ENCODE measurements around the gene PCDHGB7. TPM values are rescaled to one million over a fixed set of nuclear protein-coding genes. Genes with fewer than 3 reads are reported as not detected.

The PCDHGB7 gene
- total and polyA plus RNA-seq, 2 donors (not counting 1 experiment from before 2014, with no cell fraction given): 0.12 to 2.2 TPM

DNA sequence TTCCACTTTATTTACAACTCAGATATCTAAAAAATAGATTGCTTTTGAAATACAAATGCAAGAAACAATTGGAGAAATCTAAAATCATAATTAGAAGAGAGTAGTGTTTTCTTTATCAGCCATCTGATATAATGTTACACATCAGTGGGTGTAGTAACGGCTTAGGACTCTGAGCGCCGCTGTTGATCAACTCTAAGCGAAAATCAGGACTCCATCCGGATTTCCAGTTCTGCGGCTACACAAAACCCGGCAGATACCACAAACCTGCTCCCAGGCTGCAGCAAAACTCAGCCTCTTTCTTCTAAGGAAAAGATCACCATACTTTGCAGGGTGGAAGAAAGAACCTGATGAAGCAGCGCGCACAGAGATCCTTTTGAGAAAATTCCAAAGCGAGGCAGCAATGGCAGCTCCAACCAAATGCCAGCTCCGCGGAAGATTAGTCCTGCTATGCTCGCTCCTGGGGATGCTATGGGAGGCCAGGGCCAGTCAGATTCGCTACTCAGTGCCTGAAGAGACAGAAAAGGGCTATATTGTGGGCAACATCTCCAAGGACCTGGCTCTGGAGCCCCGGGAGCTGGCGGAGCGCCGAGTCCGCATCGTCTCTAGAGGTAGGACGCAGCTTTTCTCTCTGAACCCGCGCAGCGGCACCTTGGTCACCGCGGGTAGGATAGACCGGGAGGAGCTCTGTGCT lies 14.8 kb upstream of the PCDHGB7 start, which contains the start of gene PCDHGA9:
PCDHGA9 (plus strand) TSS at position 226 of the 691 bp plus-strand sequence; CDS start at position 401, 175 bp downstream.
- ChIA-PET CTCF (interaction anchor here (0.8 to 1.8 kb wide), 7 partner anchors 10 to 164 kb away, joined by 3 to 7 read pairs (median 4); partner anchors contain the start of genes PCDHGA10, PCDHGA12 and PCDHGB7), POLR2A (no interaction called here)
- Mint-ChIP-seq H3K27me3 (peaks cover 55% of the 10 kb centered on the region), H3K27ac (no peak within 1 kb of the TSS), H3K9me3 (ENCODE audit: insufficient read depth) (peaks cover 9% of the 10 kb centered on the region), H3K4me3 (peak within 1 kb of the TSS; percentile 73), H3K4me1 (peaks cover 2% of the 10 kb centered on the region)
- H3K4me1 ChIP-seq (ENCODE audit: control insufficient read depth in 2 of 2, insufficient read depth in 2 of 2, low read length in 2 of 2): no peaks in the 10 kb centered on the region
- H3K9ac ChIP-seq (ENCODE audit: low read length): peak within 1 kb of the TSS; percentile 29
- H4K20me1 ChIP-seq (ENCODE audit: control insufficient read depth, insufficient read depth, low read length, poor library complexity, severe bottlenecking): no peaks in the 10 kb centered on the region
- no peaks in the 10 kb centered on the region for H3K79me2 ChIP-seq (ENCODE audit: control insufficient read depth, insufficient read depth, low read length)
- TF ChIP-seq, protein P1, sequence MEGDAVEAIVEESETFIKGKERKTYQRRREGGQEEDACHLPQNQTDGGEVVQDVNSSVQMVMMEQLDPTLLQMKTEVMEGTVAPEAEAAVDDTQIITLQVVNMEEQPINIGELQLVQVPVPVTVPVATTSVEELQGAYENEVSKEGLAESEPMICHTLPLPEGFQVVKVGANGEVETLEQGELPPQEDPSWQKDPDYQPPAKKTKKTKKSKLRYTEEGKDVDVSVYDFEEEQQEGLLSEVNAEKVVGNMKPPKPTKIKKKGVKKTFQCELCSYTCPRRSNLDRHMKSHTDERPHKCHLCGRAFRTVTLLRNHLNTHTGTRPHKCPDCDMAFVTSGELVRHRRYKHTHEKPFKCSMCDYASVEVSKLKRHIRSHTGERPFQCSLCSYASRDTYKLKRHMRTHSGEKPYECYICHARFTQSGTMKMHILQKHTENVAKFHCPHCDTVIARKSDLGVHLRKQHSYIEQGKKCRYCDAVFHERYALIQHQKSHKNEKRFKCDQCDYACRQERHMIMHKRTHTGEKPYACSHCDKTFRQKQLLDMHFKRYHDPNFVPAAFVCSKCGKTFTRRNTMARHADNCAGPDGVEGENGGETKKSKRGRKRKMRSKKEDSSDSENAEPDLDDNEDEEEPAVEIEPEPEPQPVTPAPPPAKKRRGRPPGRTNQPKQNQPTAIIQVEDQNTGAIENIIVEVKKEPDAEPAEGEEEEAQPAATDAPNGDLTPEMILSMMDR (IDR thresholded peaks at IDR 0.05): peak; percentile 42
- TF ChIP-seq EZH2 (IDR thresholded peaks at IDR 0.05; ENCODE audit: borderline replicate concordance, insufficient read depth, low read depth, low read length, poor library complexity, severe bottlenecking): no peak
- 29% methylated on average over 26 of the region's 27 CpGs for WGBS (ENCODE audit: insufficient coverage)
- no peak within 1 kb of the TSS for H3K27ac ChIP-seq (ENCODE audit: low read length in 2 of 2)
- ATAC-seq (ENCODE audit: low read depth): no peak
- peak within 1 kb of the TSS; percentile 44 for H2AFZ ChIP-seq (ENCODE audit: insufficient read depth, low read depth, low read length, poor library complexity, severe bottlenecking)
- peaks cover 0 to 55% (median 35%) of the 10 kb centered on the region in 4 experiments for H3K27me3 ChIP-seq (replicated peaks in 1 of 4; ENCODE audit: control extremely low read depth in 1 of 4, control insufficient read depth in 3 of 4, insufficient read depth in 4 of 4, low read length in 3 of 4)
- peaks cover 0 to 50% (median 18%) of the 10 kb centered on the region in 3 donors for H3K9me3 ChIP-seq (ENCODE audit: control extremely low read depth in 1 of 3, control insufficient read depth in 2 of 3, insufficient read depth in 1 of 3, low read length in 2 of 3)
- H3K36me3 ChIP-seq (replicated peaks in 1 of 2; ENCODE audit: control extremely low read depth in 1 of 2, control insufficient read depth in 1 of 2, extremely low read depth in 1 of 2, insufficient read depth in 2 of 2, low read length in 1 of 2): no peaks in the 10 kb centered on the region
- peak; percentile 25 for DNase-seq
- H3K4me2 ChIP-seq (replicated peaks; ENCODE audit: low read depth, low read length, poor library complexity, severe bottlenecking): peak within 1 kb of the TSS; percentile 52
- intact Hi-C loops (cut with micrococcal nuclease): loop anchor here (5.0 kb wide), 1 partner anchor 35 kb away; no protein-coding TSS in a partner anchor
- peak within 1 kb of the TSS in 3 of 5 experiments; percentile 21 to 39 (median 21) for H3K4me3 ChIP-seq (ENCODE audit: control extremely low read depth in 1 of 5, extremely low read depth in 1 of 5, insufficient read depth in 1 of 5, low read depth in 2 of 5, low read length in 4 of 5)

DNA sequence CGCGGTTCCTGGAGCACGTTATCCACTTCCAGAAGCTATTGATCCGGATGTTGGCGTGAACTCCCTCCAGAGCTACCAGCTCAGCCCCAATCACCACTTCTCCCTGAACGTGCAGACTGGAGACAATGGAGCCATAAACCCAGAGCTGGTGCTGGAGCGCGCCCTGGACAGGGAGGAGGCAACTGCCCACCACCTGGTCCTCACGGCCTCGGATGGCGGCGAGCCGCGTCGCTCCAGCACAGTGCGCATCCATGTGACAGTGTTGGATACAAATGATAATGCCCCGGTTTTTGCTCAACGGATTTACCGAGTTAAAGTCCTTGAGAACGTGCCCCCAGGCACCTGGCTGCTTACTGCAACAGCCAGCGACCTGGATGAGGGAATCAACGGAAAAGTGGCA lies 14.1 kb upstream of the PCDHGB7 start:
- ChIA-PET POLR2A (no interaction called here), CTCF (interaction anchor here (1.1 to 1.8 kb wide), 6 partner anchors 10 to 164 kb away, joined by 3 to 7 read pairs (median 4); partner anchors contain the start of genes PCDHGA10 and PCDHGB7)
- Histone ChIP-seq H2AFZ (ENCODE audit: insufficient read depth, low read depth, low read length, poor library complexity, severe bottlenecking) (no peak overlapping the region), H3K4me1 (ENCODE audit: control insufficient read depth in 2 of 2, insufficient read depth in 2 of 2, low read length in 2 of 2) (no peaks in the 10 kb centered on the region), H3K9ac (ENCODE audit: low read length) (no peak overlapping the region), H3K9me3 (ENCODE audit: control extremely low read depth in 1 of 3, control insufficient read depth in 2 of 3, insufficient read depth in 1 of 3, low read length in 2 of 3) (peaks cover 0 to 54% (median 21%) of the 10 kb centered on the region in 3 donors), H3K4me2 (replicated peaks; ENCODE audit: low read depth, low read length, poor library complexity, severe bottlenecking) (no peak overlapping the region), H3K36me3 (replicated peaks in 1 of 2; ENCODE audit: control extremely low read depth in 1 of 2, control insufficient read depth in 1 of 2, extremely low read depth in 1 of 2, insufficient read depth in 2 of 2, low read length in 1 of 2) (no peaks in the 10 kb centered on the region), H3K4me3 (ENCODE audit: control extremely low read depth in 1 of 5, extremely low read depth in 1 of 5, insufficient read depth in 1 of 5, low read depth in 2 of 5, low read length in 4 of 5) (no peak overlapping the region), H3K79me2 (ENCODE audit: control insufficient read depth, insufficient read depth, low read length) (no peaks in the 10 kb centered on the region), H3K27me3 (replicated peaks in 1 of 4; ENCODE audit: control extremely low read depth in 1 of 4, control insufficient read depth in 3 of 4, insufficient read depth in 4 of 4, low read length in 3 of 4) (peaks cover 0 to 61% (median 38%) of the 10 kb centered on the region in 4 experiments), H4K20me1 (ENCODE audit: control insufficient read depth, insufficient read depth, low read length, poor library complexity, severe bottlenecking) (no peaks in the 10 kb centered on the region), H3K27ac (ENCODE audit: low read length in 2 of 2) (no peak overlapping the region)
- peaks cover 58% of the 10 kb centered on the region for H3K27me3 Mint-ChIP-seq
- intact Hi-C loops (cut with micrococcal nuclease): loop anchor here (5.0 kb wide), 1 partner anchor 36 kb away; no protein-coding TSS in a partner anchor
- peaks cover 9% of the 10 kb centered on the region for H3K9me3 Mint-ChIP-seq (ENCODE audit: insufficient read depth)
- no peak for TF ChIP-seq EZH2 (IDR thresholded peaks at IDR 0.05; ENCODE audit: borderline replicate concordance, insufficient read depth, low read depth, low read length, poor library complexity, severe bottlenecking)
- TF ChIP-seq, protein P1 (IDR thresholded peaks at IDR 0.05): no peak
- H3K4me3 Mint-ChIP-seq: no peak overlapping the region
- no peak for ATAC-seq (ENCODE audit: low read depth)
- H3K4me1 Mint-ChIP-seq: peaks cover 4% of the 10 kb centered on the region
- H3K27ac Mint-ChIP-seq: no peak overlapping the region
- DNase-seq: no peak
- 44% methylated on average over 19 of the region's 22 CpGs for WGBS (ENCODE audit: insufficient coverage)

All from B cell (primary cell).